Measurements from ENCODE around the gene RCCD1. TPM values are rescaled to one million over a fixed set of nuclear protein-coding genes. Genes with fewer than 3 reads are reported as not detected.

Gene RCCD1
- total and polyA plus RNA-seq, 7 donors: 4.4 to 7.6 (median 6.0) TPM

- ATAC-seq: no peak
- Histone ChIP-seq H3K9me3 (no peaks in the 10 kb centered on the region), H3K27ac (peak overlapping the region; percentile 87), H3K36me3 (ENCODE audit: insufficient read depth in 1 of 2, low read depth in 1 of 2) (peaks cover 14 to 99% of the 10 kb centered on the region in 2 donors), H3K4me1 (peaks cover 23% of the 10 kb centered on the region), H3K27me3 (ENCODE audit: insufficient read depth in 3 of 3, low read length in 2 of 3) (no peaks in the 10 kb centered on the region), H3K4me3 (no peak overlapping the region)
- TF ChIP-seq, protein P1, sequence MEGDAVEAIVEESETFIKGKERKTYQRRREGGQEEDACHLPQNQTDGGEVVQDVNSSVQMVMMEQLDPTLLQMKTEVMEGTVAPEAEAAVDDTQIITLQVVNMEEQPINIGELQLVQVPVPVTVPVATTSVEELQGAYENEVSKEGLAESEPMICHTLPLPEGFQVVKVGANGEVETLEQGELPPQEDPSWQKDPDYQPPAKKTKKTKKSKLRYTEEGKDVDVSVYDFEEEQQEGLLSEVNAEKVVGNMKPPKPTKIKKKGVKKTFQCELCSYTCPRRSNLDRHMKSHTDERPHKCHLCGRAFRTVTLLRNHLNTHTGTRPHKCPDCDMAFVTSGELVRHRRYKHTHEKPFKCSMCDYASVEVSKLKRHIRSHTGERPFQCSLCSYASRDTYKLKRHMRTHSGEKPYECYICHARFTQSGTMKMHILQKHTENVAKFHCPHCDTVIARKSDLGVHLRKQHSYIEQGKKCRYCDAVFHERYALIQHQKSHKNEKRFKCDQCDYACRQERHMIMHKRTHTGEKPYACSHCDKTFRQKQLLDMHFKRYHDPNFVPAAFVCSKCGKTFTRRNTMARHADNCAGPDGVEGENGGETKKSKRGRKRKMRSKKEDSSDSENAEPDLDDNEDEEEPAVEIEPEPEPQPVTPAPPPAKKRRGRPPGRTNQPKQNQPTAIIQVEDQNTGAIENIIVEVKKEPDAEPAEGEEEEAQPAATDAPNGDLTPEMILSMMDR (IDR thresholded peaks at IDR 0.05): no peak
- 69 to 90% (median 75%) methylated on average over 22 of the region's 22 CpGs for WGBS, 3 donors
- peak in 1 of 2 donors; percentile 50 for DNase-seq
- intact Hi-C loops (cut with DNase I): no loop called here
These were observed 40.2 kb upstream of the RCCD1 start for GRCh38 chr15:90914305-90915080.

- Histone ChIP-seq H3K4me3 (peak overlapping the region; percentile 36), H3K27me3 (ENCODE audit: insufficient read depth in 3 of 3, low read length in 2 of 3) (no peaks in the 10 kb centered on the region), H3K4me1 (peaks cover 23% of the 10 kb centered on the region), H3K36me3 (ENCODE audit: insufficient read depth in 1 of 2, low read depth in 1 of 2) (peaks cover 14 to 99% of the 10 kb centered on the region in 2 donors), H3K27ac (peak overlapping the region; percentile 87), H3K9me3 (no peaks in the 10 kb centered on the region)
- ATAC-seq (peak; percentile 40 to 82 (median 66)), DNase-seq (peak in 1 of 2 donors; percentile 52)
- 45 to 59% (median 46%) methylated on average over 7 of the region's 7 CpGs for WGBS, 3 donors
- TF ChIP-seq, protein P1 (IDR thresholded peaks at IDR 0.05): no peak
- intact Hi-C loops (cut with DNase I): no loop called here
These were observed 39.4 kb upstream of the RCCD1 start for GRCh38 chr15:90915216-90915807.

DNA sequence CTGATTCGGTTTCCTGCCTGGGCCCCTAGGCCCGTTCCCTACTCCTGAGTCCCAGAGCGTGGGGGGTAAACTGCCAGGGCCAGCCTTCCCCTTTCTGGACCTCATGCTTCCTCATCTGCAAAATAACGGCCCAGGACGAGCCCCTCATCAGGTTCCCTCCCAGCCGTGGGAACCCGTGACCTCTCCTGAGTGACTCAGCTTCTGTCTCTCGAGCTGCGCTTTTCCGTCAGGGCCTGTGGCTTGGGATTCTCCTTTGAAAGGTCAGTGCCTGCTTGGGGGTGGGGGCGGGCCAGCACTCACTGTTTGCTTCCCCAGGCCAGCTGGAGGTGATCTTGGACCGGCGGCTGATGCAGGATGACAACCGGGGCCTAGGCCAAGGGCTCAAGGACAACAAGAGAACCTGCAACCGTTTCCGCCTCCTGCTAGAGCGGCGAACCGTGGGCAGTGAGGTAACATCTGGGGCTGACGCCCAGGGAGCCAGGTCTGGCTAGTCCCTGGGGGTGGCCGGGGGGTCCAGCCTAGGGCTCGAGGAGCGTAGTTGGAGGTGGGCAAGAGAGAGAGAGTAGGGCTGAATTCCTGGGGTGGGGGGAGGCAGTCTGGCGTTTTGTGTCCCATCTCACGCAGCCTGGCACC is 38.8 kb upstream of the RCCD1 start:
- DNase-seq (peak; percentile 61 to 87), ATAC-seq (peak; percentile 77 to 89 (median 84))
- Histone ChIP-seq H3K27me3 (ENCODE audit: insufficient read depth in 3 of 3, low read length in 2 of 3) (no peaks in the 10 kb centered on the region), H3K4me3 (peak overlapping the region; percentile 36), H3K9me3 (no peaks in the 10 kb centered on the region), H3K27ac (peak overlapping the region; percentile 87), H3K36me3 (ENCODE audit: insufficient read depth in 1 of 2, low read depth in 1 of 2) (peaks cover 14 to 99% of the 10 kb centered on the region in 2 donors), H3K4me1 (peaks cover 23% of the 10 kb centered on the region)
- TF ChIP-seq, protein P1 (IDR thresholded peaks at IDR 0.05): no peak
- WGBS, 3 donors: 40 to 49% (median 46%) methylated on average over 23 to 25 of the region's 25 CpGs
- intact Hi-C loops (cut with DNase I): no loop called here

DNA sequence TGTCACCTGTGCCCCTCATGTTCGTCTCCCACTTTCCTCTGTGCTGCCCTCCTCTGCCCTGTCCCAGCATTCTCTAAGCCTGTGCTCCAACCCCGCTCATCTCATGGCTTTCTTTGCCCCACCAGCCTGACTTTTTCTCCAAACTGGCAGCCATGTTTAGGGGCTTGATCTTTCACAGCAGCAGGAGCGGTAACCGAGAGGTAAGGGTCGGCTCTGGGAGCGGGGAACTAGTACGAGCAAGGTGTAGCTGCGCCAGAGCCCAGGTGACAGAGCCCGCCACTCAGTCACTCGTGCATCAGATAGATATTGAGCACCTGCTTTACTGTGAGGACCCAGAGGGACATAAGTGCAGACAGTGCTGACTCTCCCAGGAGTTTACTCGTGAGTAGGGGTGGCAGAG is 38.2 kb upstream of the RCCD1 start:
- 80 to 89% (median 86%) methylated on average over 11 of the region's 11 CpGs for WGBS, 3 donors
- DNase-seq: no peak
- intact Hi-C loops (cut with DNase I): no loop called here
- Histone ChIP-seq H3K27me3 (ENCODE audit: insufficient read depth in 3 of 3, low read length in 2 of 3) (no peaks in the 10 kb centered on the region), H3K9me3 (no peaks in the 10 kb centered on the region), H3K36me3 (ENCODE audit: insufficient read depth in 1 of 2, low read depth in 1 of 2) (peaks cover 14 to 99% of the 10 kb centered on the region in 2 donors), H3K4me3 (peak overlapping the region; percentile 36), H3K4me1 (peaks cover 23% of the 10 kb centered on the region), H3K27ac (peak overlapping the region; percentile 87)
- peak in 1 of 4 donors; percentile 13 for ATAC-seq
- TF ChIP-seq, protein P1 (IDR thresholded peaks at IDR 0.05): no peak
